HEK293T (cell line): Measurements from ENCODE around the gene PTPRM.

Experiments
- CTCF ChIA-PET: fragments of 350-600 bp; formaldehyde crosslinking; extraction: SDS; loops from one replicate; lab custom pipeline; 2021; ENCODE audit warnings: antibody characterized with exemption, inconsistent platforms; lab: Yijun Ruan, JAX
- POLR2A ChIA-PET: fragments of 350-600 bp; formaldehyde crosslinking; extraction: SDS; loops from one replicate; lab custom pipeline; 2020; ENCODE audit warnings: antibody characterized with exemption, inconsistent platforms; lab: Yijun Ruan, JAX
- DNase-seq: peaks from one replicate; pipeline ENCODE4 v3.0.0; 2012; ENCODE audit warnings: mixed read lengths; ENCODE audit errors: extremely low spot score
- ARNT ChIP-seq: fragments of 450-650 bp; IDR thresholded peaks from 2 replicates; pipeline ENCODE4 v1.6.1; 2017; ENCODE audit warnings: mild to moderate bottlenecking
- BHLHE40 ChIP-seq: fragments of 450-650 bp; IDR thresholded peaks from 2 replicates; pipeline ENCODE4 v1.6.1; 2016; ENCODE audit warnings: mild to moderate bottlenecking, moderate library complexity, borderline replicate concordance
- CTBP1 ChIP-seq: fragments of 450-650 bp; IDR thresholded peaks from 2 replicates; pipeline ENCODE4 v1.6.1; 2016; ENCODE audit warnings: borderline replicate concordance
- ELF4 ChIP-seq: fragments of 450-650 bp; IDR thresholded peaks from 2 replicates; pipeline ENCODE4 v1.6.1; 2017; ENCODE audit warnings: antibody characterized with exemption
- FOXA1 ChIP-seq: fragments of 450-650 bp; IDR thresholded peaks from 2 replicates; pipeline ENCODE4 v1.6.1; 2016; ENCODE audit warnings: mild to moderate bottlenecking
- FOXK2 ChIP-seq: fragments of 450-650 bp; IDR thresholded peaks from 2 replicates; pipeline ENCODE4 v1.6.1; 2016; ENCODE audit warnings: mild to moderate bottlenecking
- FOXM1 ChIP-seq: fragments of 450-650 bp; IDR thresholded peaks from 2 replicates; pipeline ENCODE4 v1.6.1; 2017; ENCODE audit warnings: mild to moderate bottlenecking, borderline replicate concordance
- HDGF ChIP-seq: fragments of 450-650 bp; IDR thresholded peaks from 2 replicates; pipeline ENCODE4 v1.6.1; 2017; ENCODE audit warnings: antibody characterized with exemption, borderline replicate concordance
- L3MBTL2 ChIP-seq: fragments of 450-650 bp; conservative IDR thresholded peaks from 2 replicates; pipeline ENCODE4 v1.6.1; 2016; ENCODE audit warnings: mild to moderate bottlenecking
- LEF1 ChIP-seq: fragments of 450-650 bp; IDR thresholded peaks from 2 replicates; pipeline ENCODE4 v1.6.1; 2017; ENCODE audit warnings: mild to moderate bottlenecking, borderline replicate concordance
- NFRKB ChIP-seq: fragments of 450-650 bp; IDR thresholded peaks from 2 replicates; pipeline ENCODE4 v1.6.1; 2016; ENCODE audit warnings: mild to moderate bottlenecking, moderate library complexity
- PKNOX1 ChIP-seq: fragments of 450-650 bp; IDR thresholded peaks from 2 replicates; pipeline ENCODE4 v1.6.1; 2016
- SP1 ChIP-seq: fragments of 450-650 bp; IDR thresholded peaks from 2 replicates; pipeline ENCODE4 v1.6.1; 2017
- SUZ12 ChIP-seq: fragments of 450-650 bp; IDR thresholded peaks from 2 replicates; pipeline ENCODE4 v1.6.1; 2016; ENCODE audit warnings: mild to moderate bottlenecking
- TARDBP ChIP-seq: fragments of 450-650 bp; IDR thresholded peaks from 2 replicates; pipeline ENCODE4 v1.6.1; 2016
- ZNF384 ChIP-seq: fragments of 450-650 bp; IDR thresholded peaks from 2 replicates; pipeline ENCODE4 v1.6.1; 2016

Gene PTPRM

DNA sequence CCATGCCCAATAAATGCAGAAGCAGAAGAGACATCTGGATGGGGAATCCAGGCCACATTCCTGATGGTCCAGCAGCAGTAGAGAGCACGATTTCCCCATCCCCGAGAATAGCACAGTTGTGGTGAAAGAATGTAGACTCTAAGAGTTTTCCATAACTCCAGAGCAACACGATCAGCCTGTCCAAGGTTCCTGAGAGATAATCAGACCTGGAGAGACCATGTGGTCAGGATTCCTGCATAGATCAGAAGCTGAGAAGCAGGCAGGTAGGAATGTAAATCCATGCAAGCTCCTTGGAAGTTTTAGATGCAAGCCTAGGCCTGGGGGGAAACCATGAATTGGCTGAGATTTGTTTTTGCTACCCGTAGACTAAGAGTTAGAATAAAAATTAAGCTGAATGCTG is 34.2 kb upstream of the PTPRM start:
- POLR2A ChIA-PET = no interaction called here
- CTCF ChIA-PET = no interaction called here
- no peak for DNase-seq
- no peak for TF ChIP-seq SUZ12
- no peak for TF ChIP-seq ZNF384
- no peak for TF ChIP-seq ARNT
- no peak for TF ChIP-seq BHLHE40
- TF ChIP-seq CTBP1 = no peak
- TF ChIP-seq PKNOX1 = no peak
- TF ChIP-seq HDGF = no peak
- no peak for TF ChIP-seq TARDBP
- no peak for TF ChIP-seq SP1
- no peak for TF ChIP-seq LEF1
- no peak for TF ChIP-seq FOXA1
- no peak for TF ChIP-seq NFRKB
- no peak for TF ChIP-seq FOXK2
- no peak for TF ChIP-seq L3MBTL2

- no peak for TF ChIP-seq SUZ12
- TF ChIP-seq ZNF384 = no peak
- no peak for TF ChIP-seq ELF4
- TF ChIP-seq BHLHE40 = no peak
- TF ChIP-seq L3MBTL2 = no peak
- no peak for TF ChIP-seq CTBP1
- no peak for TF ChIP-seq SP1
- TF ChIP-seq TARDBP = no peak
- TF ChIP-seq FOXM1 = no peak
- no peak for TF ChIP-seq HDGF
- TF ChIP-seq FOXA1 = no peak
- TF ChIP-seq NFRKB = no peak
- TF ChIP-seq ARNT = no peak
- no peak for TF ChIP-seq LEF1
- no peak for TF ChIP-seq FOXK2
- no peak for TF ChIP-seq PKNOX1
- ChIA-PET CTCF (no interaction called here), POLR2A (no interaction called here)
- DNase-seq = no peak
Observed at GRCh38 chr18:7535436-7536205, 31.5 kb upstream of the PTPRM start.

DNA sequence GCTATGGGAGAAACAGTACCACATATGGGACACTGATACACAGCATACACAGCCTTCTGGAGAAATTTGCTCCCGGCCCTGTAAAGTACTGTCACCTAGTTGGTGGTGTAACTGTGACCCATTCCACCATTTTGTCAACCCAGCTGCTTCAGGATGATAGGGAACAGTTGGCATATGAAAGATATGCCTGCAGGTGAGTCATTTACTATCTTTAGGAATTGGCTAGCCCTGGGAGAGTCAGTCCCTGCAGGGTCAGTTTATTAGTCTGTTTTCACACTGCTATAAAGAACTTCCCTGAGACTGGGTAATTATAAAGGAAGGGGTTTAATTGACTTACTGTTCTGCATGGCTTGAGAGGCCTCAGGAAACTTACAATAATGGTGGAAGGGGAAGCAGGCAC is 30.0 kb upstream of the PTPRM start:
- CTCF ChIA-PET = no interaction called here
- POLR2A ChIA-PET = no interaction called here
- TF ChIP-seq L3MBTL2 (no peak), PKNOX1 (no peak), LEF1 (no peak), SUZ12 (no peak), FOXK2 (no peak), ARNT (no peak), NFRKB (no peak), SP1 (no peak), BHLHE40 (no peak)
- DNase-seq = no peak

DNA sequence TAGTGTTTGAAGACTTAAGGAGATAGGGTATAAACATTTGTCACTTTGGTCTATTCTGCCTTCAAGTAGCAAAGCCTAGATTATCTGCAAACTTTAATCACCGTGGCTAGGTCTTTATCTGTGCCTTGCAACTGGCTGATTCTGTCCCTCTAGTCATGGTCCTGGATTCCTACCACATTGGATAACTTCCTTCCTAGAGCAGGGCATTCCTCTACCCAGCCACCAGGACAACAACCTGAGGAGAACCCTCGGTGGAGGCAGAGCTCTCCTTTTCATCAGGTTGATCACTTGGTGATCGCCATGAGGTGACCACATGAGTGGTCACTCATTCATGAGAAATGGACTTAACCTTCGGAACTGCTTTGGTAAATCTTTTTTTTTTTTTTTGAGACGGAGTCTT is 25.3 kb upstream of the PTPRM start:
- no peak for TF ChIP-seq BHLHE40
- TF ChIP-seq SUZ12 = no peak
- no peak for TF ChIP-seq ELF4
- TF ChIP-seq LEF1 = no peak
- no peak for TF ChIP-seq PKNOX1
- TF ChIP-seq SP1 = no peak
- no peak for TF ChIP-seq FOXA1
- no peak for TF ChIP-seq FOXM1
- no peak for TF ChIP-seq HDGF
- no peak for TF ChIP-seq TARDBP
- TF ChIP-seq L3MBTL2 = no peak
- TF ChIP-seq ZNF384 = no peak
- no peak for TF ChIP-seq NFRKB
- no peak for TF ChIP-seq ARNT
- no peak for TF ChIP-seq FOXK2
- TF ChIP-seq CTBP1 = no peak
- CTCF ChIA-PET = no interaction called here
- POLR2A ChIA-PET = no interaction called here

DNA sequence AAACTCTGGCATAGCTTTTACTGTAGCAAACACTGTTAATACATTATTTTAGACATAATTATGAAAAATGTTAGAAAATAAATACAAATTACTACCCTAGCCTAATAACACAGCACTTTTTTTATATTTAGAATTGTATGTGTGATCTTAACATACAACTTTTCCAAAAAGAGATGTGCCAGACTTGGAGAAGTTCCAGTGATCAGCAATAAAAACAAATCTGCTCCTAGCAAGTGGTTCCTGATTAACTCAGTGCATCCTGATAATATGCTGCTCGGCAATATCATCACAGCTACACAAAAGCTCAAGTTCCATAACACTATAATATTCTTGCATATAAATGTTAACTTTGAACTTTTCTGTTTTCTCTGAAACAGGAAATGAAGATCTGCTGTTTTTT is 22.4 kb upstream of the PTPRM start:
- CTCF ChIA-PET = no interaction called here
- POLR2A ChIA-PET = no interaction called here
- TF ChIP-seq SP1 (no peak), CTBP1 (no peak), SUZ12 (no peak), PKNOX1 (no peak), ZNF384 (no peak), HDGF (no peak), LEF1 (no peak)
- no peak for DNase-seq

More for the DNA sequence above, 25.3 kb upstream of the PTPRM start:
- DNase-seq = no peak
